CD4-positive, alpha-beta T cell (primary cell): ENCODE measurements around the gene PLEKHA1. TPM values are rescaled to one million over a fixed set of nuclear protein-coding genes. Genes with fewer than 3 reads are reported as not detected.

ENCODE experiments used
- ATAC-seq: fragments of 200-7000 bp; cut with Tn5 transposase; one replicate; pipeline ENCODE4 v1.10.0; 2022; ENCODE audit warnings: mild to moderate bottlenecking; ENCODE audit not compliant: poor library complexity
- CTCF ChIA-PET: fragments of 350-600 bp; sonication (Branson Sonifier 250); formaldehyde crosslinking; loops from one replicate; lab custom pipeline; 2021; ENCODE audit warnings: antibody characterized with exemption, inconsistent platforms; lab: Charles Lee
- POLR2A ChIA-PET: fragments of 350-600 bp; sonication (Branson Sonifier 250); formaldehyde crosslinking; loops from one replicate; lab custom pipeline; 2021; ENCODE audit warnings: antibody characterized with exemption, inconsistent platforms; lab: Charles Lee
- DNase-seq, 14 experiments: peaks; one replicate each; pipeline ENCODE4 v3.0.0-alpha.2; 2013 to 2020; ENCODE audit warnings: mixed read lengths in 2 of 14
- H3K27ac ChIP-seq, 2 donors: one replicate each; pipeline versions ENCODE4 v1.5.1 to v1.7.0; 2013; ENCODE audit warnings: low read length in 2 of 2, low read depth in 1 of 2, mild to moderate bottlenecking in 1 of 2
- H3K27me3 ChIP-seq, 2 experiments: 1 replicate in 1 of 2; 2 replicates in 1 of 2; pipeline versions ENCODE4 v1.6.1 to v1.7.0; 2013; ENCODE audit warnings: low read length in 2 of 2, control low read depth in 1 of 2, mild to moderate bottlenecking in 1 of 2, moderate library complexity in 1 of 2; ENCODE audit not compliant: insufficient read depth in 2 of 2, control insufficient read depth in 1 of 2
- H3K36me3 ChIP-seq: one replicate; pipeline ENCODE4 v1.6.1; 2013; ENCODE audit warnings: low read length, control low read depth; ENCODE audit not compliant: insufficient read depth
- H3K4me1 ChIP-seq: one replicate; pipeline ENCODE4 v1.6.1; 2013; ENCODE audit warnings: low read length, control low read depth; ENCODE audit not compliant: insufficient read depth
- H3K4me3 ChIP-seq: one replicate; pipeline ENCODE4 v1.5.1; 2013; ENCODE audit warnings: mild to moderate bottlenecking, low read length, moderate library complexity
- H3K9me3 ChIP-seq, 2 experiments: 1 replicate in 1 of 2; 2 replicates in 1 of 2; pipeline versions ENCODE4 v1.6.1 to v1.7.0; 2013; ENCODE audit warnings: low read length in 2 of 2, mild to moderate bottlenecking in 2 of 2, control low read depth in 1 of 2, moderate library complexity in 1 of 2; ENCODE audit not compliant: control insufficient read depth in 1 of 2, insufficient read depth in 1 of 2
- H3K27ac Mint-ChIP-seq: one replicate; pipeline ENCODE4 v1.8.0; 2020; ENCODE audit warnings: mixed read lengths
- H3K27me3 Mint-ChIP-seq: one replicate; pipeline ENCODE4 v1.8.0; 2021; ENCODE audit warnings: mixed read lengths
- H3K36me3 Mint-ChIP-seq: one replicate; pipeline ENCODE4 v1.8.0; 2021; ENCODE audit warnings: low read depth, mixed read lengths
- H3K4me1 Mint-ChIP-seq: one replicate; pipeline ENCODE4 v1.8.0; 2021; ENCODE audit warnings: low read depth, mixed read lengths
- H3K4me3 Mint-ChIP-seq: one replicate; pipeline ENCODE4 v1.8.0; 2020; ENCODE audit warnings: mild to moderate bottlenecking, mixed read lengths
- H3K9me3 Mint-ChIP-seq: one replicate; pipeline ENCODE4 v1.8.0; 2020; ENCODE audit warnings: mixed read lengths
- intact Hi-C, 2 experiments: fragments of 100-400 bp; cut with DNase I in 1 of 2; cut with micrococcal nuclease in 1 of 2; formaldehyde crosslinking; loops; one replicate each; pipeline versions ENCODE4 v1.15.1 to v1.9.0; 2023 to 2025; cut with DNase I, micrococcal nuclease
- total RNA-seq, 174 experiments: library from RNA in 2 of 174; stranded (reverse) in 2 of 174; gene quantifications; one replicate each; pipeline ENCODE4 v1.2.3 and lab custom pipeline; 2021 to 2026
- TF ChIP-seq, protein P1 (sequence below): fragments of 200-600 bp; IDR thresholded peaks from one replicate; pipeline ENCODE4 v1.8.0; 2022; ENCODE audit warnings: antibody characterized with exemption, mild to moderate bottlenecking

The PLEKHA1 gene
- total RNA-seq, 2 experiments from 2014 or later = 24.9 to 26.8 TPM

DNA sequence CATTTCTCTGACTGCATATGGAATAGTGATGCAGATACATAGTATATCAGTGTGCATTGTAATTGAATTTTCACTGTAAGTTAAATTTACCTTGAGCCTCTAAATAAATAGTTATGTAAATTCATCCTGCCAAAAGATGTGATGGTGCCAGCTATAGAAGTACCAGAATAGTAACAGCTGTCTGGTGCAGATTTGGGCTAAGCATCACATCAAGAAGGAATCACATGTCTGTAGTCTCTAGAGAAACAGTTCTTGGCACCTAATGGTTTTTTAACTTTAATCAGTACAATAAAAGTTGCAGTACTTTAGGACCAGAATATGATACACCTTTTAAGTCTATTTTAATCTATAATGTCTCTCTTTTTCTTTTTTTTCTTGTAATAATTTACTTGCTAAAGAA lies 17.4 kb downstream of the PLEKHA1 start:
- TF ChIP-seq, protein P1, sequence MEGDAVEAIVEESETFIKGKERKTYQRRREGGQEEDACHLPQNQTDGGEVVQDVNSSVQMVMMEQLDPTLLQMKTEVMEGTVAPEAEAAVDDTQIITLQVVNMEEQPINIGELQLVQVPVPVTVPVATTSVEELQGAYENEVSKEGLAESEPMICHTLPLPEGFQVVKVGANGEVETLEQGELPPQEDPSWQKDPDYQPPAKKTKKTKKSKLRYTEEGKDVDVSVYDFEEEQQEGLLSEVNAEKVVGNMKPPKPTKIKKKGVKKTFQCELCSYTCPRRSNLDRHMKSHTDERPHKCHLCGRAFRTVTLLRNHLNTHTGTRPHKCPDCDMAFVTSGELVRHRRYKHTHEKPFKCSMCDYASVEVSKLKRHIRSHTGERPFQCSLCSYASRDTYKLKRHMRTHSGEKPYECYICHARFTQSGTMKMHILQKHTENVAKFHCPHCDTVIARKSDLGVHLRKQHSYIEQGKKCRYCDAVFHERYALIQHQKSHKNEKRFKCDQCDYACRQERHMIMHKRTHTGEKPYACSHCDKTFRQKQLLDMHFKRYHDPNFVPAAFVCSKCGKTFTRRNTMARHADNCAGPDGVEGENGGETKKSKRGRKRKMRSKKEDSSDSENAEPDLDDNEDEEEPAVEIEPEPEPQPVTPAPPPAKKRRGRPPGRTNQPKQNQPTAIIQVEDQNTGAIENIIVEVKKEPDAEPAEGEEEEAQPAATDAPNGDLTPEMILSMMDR = no peak
- peaks cover 39% of the 10 kb centered on the region for H3K36me3 ChIP-seq
- H3K9me3 Mint-ChIP-seq = no peaks in the 10 kb centered on the region
- POLR2A ChIA-PET = no interaction called here
- DNase-seq (no peak), ATAC-seq (no peak)
- H3K27me3 Mint-ChIP-seq = no peaks in the 10 kb centered on the region
- no peak overlapping the region for H3K27ac ChIP-seq
- H3K9me3 ChIP-seq = no peaks in the 10 kb centered on the region
- H3K4me3 Mint-ChIP-seq = no peak overlapping the region
- H3K4me1 ChIP-seq = peaks cover 4% of the 10 kb centered on the region
- H3K27ac Mint-ChIP-seq = no peak overlapping the region
- intact Hi-C loops = loop anchor here in 1 of 2 experiments (2.0 kb wide), 1 partner anchor 17 kb away; the partner anchor contains the start of gene PLEKHA1
- H3K4me1 Mint-ChIP-seq = peaks cover 66% of the 10 kb centered on the region
- no peak overlapping the region for H3K4me3 ChIP-seq
- H3K36me3 Mint-ChIP-seq = peaks cover 70% of the 10 kb centered on the region
- H3K27me3 ChIP-seq = no peaks in the 10 kb centered on the region
- CTCF ChIA-PET = no interaction called here

DNA sequence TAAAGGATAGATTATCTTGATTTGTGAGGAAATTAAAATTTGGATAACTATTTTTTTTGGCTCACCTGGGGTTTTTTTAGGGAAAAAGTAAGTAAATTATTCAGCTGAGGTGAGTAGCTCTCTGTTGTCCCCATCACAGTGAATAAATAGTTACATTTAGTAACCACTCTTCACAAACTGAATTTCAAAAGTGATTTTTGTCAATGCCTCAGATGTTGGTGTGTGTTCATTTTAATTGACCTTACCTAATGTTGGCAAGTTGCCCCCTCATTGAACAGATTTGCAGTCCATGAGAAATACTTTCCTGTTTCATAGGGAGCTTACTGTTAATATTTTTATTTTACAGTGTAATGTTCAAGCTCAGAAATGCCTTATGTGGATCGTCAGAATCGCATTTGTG lies 18.3 kb downstream of the PLEKHA1 start:
- H3K4me1 ChIP-seq = no peaks in the 10 kb centered on the region
- TF ChIP-seq, protein P1 = no peak
- intact Hi-C loops = loop anchor here in 1 of 2 experiments (2.0 kb wide), 1 partner anchor 18 kb away; the partner anchor contains the start of gene PLEKHA1
- Mint-ChIP-seq H3K9me3 (no peaks in the 10 kb centered on the region), H3K27ac (no peak overlapping the region), H3K27me3 (no peaks in the 10 kb centered on the region), H3K36me3 (peaks cover 74% of the 10 kb centered on the region), H3K4me3 (no peak overlapping the region), H3K4me1 (peaks cover 63% of the 10 kb centered on the region)
- no peak overlapping the region for H3K4me3 ChIP-seq
- no peak for ATAC-seq
- peaks cover 46% of the 10 kb centered on the region for H3K36me3 ChIP-seq
- no peaks in the 10 kb centered on the region for H3K9me3 ChIP-seq
- DNase-seq = no peak
- H3K27ac ChIP-seq = no peak overlapping the region
- CTCF ChIA-PET = interaction anchor here (1.8 kb wide), 1 partner anchor 11 kb away, joined by 5 read pairs; no protein-coding TSS in a partner anchor
- no peaks in the 10 kb centered on the region for H3K27me3 ChIP-seq
- POLR2A ChIA-PET = no interaction called here

DNA sequence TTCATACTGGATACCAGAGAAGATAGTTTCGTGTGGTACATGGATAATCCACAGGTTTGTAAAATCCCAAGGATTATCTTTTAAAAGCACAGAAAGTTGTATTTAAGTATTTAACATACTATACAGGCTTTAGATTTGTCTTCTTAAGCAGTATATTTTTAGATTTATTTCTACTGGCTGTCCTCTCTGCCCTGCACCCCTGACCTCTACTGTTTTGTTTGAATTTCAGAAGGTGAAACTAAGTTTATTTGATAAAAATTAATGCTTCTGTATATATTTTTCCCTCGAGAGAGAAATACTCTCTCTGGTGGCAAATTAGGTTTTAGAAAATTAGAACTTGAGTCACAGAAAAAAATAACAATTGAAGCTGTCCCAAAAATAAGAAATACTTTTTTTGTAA lies 18.8 kb downstream of the PLEKHA1 start:
- intact Hi-C loops = loop anchor here in 1 of 2 experiments (2.0 kb wide), 1 partner anchor 18 kb away; the partner anchor contains the start of gene PLEKHA1
- peaks cover 47% of the 10 kb centered on the region for H3K36me3 ChIP-seq
- no peaks in the 10 kb centered on the region for H3K27me3 ChIP-seq
- no peaks in the 10 kb centered on the region for H3K9me3 Mint-ChIP-seq
- H3K4me3 Mint-ChIP-seq = no peak overlapping the region
- TF ChIP-seq, protein P1 = no peak
- no peak overlapping the region for H3K27ac Mint-ChIP-seq
- ChIA-PET CTCF (interaction anchor here (1.8 kb wide), 1 partner anchor 11 kb away, joined by 5 read pairs; no protein-coding TSS in a partner anchor), POLR2A (no interaction called here)
- no peaks in the 10 kb centered on the region for H3K9me3 ChIP-seq
- peaks cover 74% of the 10 kb centered on the region for H3K36me3 Mint-ChIP-seq
- no peak for ATAC-seq
- no peaks in the 10 kb centered on the region for H3K4me1 ChIP-seq
- H3K4me1 Mint-ChIP-seq = peaks cover 62% of the 10 kb centered on the region
- no peak overlapping the region for H3K4me3 ChIP-seq
- DNase-seq = no peak
- no peaks in the 10 kb centered on the region for H3K27me3 Mint-ChIP-seq
- H3K27ac ChIP-seq = no peak overlapping the region
